Measurements from ENCODE around the gene CHPT1.

- TF ChIP-seq CTCF (IDR thresholded peaks at IDR 0.05 in 4 of 5, conservative IDR thresholded peaks at IDR 0.05 in 1 of 5) (no peak), POLR2A (IDR thresholded peaks at IDR 0.05) (no peak)
These were observed 52.7 kb downstream of the CHPT1 start for GRCh38 chr12:101750152-101750551.

Data from gastrocnemius medialis (tissue), 4 donors.